CD4-positive, alpha-beta T cell treated with Interleukin-12 subunit alpha and Interleukin-12 subunit beta, for 1 hour (primary cell): ENCODE measurements around the gene KRT35.

Source experiments
- DNase-seq: peaks from one replicate; pipeline ENCODE4 v3.0.0-alpha.2; 2020

Gene KRT35

DNA sequence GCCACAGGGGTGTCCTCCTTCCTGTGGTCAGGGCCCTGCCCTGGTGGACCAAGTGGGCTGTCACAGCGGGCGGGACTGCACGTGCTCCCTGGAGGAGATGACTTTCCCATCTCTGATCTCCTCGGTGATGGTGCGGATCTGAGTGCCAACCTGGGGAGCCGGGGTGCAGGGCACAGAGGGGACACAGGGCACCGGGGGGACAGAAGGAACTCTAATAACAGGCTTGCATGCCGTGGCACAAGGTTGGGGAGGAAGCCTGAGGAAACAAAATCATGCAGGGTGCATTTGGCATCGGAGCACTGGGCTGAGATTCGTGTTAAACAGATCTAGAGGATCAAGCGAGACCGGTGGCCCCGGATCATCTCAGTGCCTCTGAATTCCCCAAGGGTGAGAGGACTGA, 5.4 kb upstream of the KRT35 start:
- DNase-seq, result no peak

DNA sequence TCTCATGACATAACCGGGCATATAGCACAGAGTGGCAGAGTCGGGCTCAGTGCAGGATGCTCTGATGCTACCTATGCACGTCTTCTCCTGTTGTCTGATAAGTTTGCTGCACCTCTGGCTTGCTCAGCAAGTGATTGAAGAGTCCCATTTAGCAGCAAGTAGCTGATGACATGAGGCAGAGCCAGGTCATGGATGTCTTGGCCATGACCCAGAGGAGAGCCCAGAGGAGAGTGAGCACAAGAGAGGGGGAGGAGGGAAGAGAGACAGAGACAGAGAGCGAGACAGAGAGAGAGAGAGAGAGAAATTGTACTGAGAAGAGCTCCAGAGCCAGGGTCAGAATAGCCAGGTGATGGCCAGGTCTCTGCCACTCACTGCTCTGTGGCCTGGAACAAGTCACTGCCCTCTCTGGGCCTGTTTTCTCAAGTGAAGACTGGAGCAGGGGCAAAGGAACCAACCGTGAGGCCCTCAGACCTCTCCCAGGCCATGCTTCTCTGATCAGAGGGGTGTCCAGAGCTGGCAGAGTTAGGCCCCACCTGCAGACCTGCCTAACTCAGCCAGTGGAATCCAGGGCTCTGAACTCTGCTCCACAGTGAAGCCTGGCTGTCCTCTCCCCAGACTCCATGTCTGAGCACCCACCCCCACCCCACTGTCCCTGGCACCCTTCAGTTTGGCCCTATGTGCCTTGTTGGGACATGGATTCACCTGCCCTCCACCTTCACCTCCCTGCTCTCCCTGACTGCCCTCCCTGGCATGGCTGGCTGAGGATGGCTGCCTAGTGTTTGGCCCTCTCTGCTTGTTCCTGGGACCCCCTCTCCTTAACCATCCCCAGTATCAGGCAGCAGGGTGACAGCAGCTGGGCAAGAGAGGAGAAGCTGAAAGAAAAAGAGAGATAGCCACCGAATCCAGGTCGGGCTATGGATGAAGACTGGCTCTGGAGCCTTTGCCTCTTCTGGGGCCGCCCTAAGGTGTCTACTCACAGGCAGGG, 4.3 kb upstream of the KRT35 start:
- DNase-seq, result no peak

DNA sequence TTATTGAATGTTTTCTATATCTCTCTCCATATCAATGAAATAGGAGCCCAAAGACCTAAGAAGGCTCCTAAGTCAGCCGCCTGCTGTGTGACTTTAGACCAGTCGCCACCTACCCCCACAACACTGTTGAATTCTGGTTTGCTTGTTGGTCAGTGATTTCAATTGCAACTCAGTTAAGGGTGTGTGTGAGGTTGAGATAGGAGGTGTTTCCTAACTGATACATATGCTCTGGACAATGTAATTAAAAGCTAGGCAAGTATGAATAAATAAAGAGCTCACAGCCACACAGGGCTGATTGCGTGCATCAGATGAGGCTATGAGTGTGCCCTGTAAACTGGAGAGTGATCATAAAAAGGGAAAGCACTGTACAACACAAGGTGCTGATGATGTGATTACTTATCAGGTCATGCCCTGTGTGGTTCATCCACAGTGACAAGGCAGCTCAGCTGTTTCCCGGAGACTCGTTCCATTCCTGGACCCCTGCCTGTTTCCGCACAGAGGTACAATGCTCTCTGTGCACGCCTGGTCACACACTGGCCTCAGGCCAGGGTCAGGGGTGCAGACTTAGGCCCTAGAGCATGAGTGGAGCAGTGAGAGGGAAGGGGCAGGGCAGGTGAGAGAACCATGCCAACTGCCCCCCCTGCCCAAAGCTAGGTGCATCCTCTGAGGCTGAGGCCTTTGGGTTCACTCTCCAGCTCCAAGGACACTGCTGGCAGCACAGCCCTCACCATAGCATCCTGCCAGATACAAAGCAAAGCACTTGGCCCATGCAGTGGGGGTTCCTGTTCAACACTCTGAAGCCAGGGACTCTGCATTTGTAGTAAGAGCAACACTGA, 3.3 kb upstream of the KRT35 start:
- no peak for DNase-seq

DNA sequence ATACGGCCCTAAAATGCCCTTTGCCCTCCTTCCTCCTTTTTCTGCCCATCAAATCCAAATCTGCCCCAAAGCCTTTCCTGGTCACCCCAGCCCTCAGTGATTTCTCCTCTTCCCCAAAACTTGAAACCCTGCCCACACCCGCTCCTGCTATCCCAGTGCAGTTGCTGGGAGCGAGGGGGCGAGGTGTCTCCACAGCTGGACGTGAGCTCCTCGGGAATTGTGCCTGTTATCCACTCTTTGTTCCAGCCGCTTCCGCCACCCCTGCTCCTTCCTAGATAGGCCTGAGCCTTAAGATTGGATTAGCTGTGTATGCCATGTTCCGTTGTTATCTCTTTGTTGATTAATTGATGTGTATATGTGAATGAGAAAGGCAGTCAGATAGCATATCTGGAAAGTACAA, 2.6 kb upstream of the KRT35 start:
- DNase-seq, result no peak

DNA sequence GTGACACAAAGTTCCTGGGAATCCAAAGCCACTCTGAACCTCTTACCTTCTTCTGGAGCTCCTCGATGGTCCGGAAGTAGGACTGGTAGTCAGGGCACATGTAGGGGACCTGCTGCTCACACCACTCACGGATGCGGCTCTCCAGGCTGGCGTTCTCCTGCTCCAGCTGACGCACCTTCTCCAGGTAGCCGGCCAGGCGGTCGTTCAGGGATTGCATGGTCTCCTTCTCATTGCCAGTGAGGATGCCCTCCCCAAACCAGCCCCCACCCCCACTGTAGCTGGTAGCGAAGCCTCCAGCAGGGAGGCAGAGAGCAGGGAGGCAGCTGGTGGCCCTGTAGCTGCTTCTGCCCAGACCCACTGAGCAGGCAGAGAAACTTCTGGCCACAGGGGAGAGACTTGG, 370 bp downstream of the KRT35 start:
- DNase-seq, result no peak

DNA sequence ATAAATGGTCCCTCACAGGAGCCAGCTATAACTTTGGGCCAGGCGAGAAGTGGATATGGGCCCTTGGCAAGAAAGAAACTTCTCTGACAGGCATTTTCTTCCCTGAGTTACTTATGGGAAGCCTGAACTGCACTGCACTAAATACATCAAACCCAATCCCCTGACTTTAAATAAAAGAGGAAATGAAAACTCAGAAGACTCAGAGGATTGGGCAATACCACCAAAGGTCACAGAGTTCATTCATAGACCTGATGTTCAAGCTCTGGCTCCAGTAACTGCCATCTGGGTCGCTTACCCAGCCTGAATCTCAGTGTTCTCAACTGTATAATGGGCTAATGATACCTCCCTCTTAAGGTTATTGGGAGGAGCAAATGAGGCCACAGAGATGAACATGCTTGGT, 815 bp downstream of the KRT35 start:
- no peak for DNase-seq

DNA sequence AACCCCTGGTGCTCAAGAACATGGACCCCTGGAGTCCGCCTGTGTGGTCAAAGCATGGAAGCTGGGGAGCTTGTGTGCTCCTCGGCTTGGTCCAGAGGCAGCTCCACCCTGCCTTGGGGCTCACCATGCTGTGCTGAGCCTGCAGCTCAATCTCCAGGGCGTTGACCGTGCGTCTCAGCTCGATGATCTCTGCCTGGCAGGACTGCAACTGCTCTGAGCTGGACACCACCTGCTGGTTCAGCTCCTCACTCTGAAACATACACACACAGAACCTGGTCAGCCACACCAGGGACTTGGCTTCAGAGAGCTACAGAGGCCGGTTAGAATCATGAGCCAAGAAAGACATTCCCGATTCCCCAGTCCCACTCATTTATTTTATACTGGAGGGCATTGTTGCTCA, 2.7 kb downstream of the KRT35 start:
- no peak for DNase-seq

DNA sequence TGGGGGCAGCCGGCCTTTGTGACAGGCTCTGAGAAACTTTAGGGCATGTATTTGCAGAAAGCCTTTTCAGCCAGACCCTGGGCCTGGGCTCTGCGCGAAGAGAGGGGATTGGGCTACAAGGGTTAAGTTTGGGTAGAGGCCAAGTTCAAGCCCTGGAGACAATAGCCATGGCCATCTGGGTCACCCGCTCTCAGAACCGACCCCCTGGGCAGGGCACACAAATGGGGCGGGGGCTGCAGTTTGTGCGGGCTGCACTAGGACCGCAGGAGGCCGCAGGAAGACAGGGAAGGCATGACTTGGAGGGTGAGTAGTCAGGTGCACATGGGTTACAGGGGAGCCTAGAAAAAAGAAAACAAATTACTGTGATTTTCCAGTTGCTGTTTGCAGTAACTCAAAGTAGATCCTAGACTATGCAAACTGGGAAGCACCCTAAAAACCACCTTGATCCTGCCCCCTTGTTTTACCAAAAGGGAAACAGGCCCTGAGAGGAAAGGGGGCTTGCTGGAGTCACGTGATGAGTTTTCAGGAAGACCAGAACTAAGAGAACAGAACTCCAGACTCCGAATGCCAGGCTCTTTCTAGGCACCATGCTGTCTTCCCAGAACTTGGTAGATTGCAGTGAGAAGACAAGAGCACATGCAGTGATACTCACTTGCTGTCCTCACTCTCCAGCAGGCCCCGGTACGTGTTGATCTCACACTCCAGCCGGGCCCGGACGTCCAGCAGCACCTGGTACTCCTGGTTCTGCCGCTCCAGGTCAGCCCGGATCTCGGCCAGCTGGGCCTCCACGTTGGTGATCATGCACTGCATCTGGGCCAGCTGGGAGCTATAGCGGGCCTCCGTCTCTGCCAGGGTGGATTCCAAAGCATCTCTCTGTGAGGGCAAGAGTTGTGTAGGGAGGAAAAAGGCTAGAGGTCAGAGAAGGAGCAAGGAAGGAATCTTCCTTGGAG, 3.8 kb downstream of the KRT35 start:
- no peak for DNase-seq

DNA sequence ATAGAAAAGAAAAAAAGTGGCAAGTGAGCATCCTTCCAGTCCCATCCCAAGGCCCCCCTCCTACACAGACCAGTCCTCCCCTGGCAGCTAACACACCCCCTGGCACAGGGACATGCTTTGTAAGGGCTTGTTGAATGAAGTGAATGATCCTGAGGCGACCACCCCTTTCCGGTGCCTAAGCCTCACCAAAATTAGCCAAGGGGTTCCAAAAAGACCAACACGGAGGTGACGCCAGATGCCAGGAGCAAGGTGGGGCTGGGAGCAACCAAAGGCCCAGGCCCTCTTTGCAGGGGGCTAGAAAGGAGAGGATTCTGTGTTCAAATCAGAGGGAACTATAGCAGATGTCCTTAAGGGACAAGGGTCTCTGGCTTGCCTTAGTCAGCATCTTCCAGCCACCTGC, 5.5 kb downstream of the KRT35 start:
- no peak for DNase-seq

DNA sequence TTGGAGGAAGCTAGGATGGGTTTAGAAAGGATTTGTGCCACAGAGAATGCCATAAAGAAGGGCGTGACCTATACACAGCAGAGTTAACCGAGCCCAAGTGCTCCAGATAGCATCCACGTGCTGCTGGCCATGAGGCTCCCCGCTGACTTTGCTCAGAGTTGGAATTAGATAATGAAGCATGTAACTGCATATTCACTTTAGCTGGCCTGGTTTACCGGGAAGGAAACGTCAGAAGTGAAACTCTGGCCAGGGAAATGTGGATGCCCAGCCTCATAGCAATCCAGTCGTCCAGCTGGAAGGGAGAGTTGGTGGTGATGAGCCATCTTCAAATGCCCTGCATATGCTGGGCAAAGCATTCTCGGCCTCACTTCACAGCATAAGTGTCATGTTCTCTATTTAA, 6.1 kb downstream of the KRT35 start:
- no peak for DNase-seq

DNA sequence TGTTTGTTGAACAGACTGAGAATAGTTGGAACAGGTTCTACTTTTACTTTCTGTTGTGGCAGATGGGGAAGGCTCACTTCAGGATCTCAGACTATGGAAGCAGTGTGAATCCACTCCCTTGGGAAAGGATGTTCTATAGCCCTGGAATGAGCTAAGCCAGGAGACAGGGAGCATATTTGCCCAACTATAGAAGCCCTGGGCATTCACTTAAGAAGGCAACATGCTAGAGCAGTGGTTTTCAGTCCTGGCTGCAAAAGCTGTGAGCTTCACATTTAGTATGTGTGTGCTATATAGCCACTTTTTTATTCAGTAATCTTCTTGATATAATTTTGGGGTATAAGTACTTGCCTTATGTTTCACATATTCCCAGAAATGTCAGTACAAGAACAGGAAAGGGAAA, 12.6 kb downstream of the KRT35 start:
- no peak for DNase-seq

DNA sequence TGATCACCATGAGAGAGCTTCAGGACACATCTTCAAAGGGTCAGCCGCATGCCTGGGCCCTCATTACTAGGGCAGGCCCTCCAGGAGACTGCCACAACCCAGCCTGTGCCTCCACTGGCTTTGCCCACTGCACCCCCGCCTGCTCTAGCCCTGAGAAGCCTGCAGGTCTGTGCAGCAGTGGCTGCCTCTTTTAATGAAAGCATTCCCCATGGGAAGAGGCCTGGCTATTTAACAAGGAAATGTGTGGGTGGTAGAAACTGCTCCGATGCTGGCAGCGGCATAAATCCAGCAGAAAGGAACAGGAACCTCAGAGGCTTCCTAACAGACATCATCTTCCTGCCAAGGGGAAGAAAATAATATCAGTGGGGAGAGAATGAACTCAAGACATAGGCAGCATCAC, 13.4 kb downstream of the KRT35 start:
- DNase-seq, result no peak

DNA sequence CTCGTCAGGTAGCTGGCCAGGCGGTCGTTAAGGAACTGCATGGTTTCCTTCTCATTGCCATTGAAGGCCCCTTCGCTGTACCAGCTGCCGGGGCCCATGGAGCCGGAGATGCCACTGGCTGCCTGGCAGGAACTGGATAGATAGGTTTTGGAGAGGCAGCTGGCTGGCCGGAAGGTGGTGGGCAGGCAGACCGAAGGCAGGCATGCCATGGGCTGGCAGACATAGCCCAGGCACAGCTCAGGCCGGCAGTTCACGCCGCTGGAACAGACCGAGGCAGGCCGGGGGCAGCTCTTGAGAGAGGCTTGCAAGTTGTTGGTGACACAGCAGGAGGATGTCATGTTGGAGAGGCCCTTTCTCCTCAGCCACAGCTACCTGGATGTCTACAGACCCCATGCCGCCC, 14.0 kb downstream of the KRT35 start, which contains the start of gene KRT32:
KRT32 (minus strand) TSS at position 399 of the 400 bp plus-strand sequence; CDS start at position 338, 61 bp downstream.
- no peak for DNase-seq

DNA sequence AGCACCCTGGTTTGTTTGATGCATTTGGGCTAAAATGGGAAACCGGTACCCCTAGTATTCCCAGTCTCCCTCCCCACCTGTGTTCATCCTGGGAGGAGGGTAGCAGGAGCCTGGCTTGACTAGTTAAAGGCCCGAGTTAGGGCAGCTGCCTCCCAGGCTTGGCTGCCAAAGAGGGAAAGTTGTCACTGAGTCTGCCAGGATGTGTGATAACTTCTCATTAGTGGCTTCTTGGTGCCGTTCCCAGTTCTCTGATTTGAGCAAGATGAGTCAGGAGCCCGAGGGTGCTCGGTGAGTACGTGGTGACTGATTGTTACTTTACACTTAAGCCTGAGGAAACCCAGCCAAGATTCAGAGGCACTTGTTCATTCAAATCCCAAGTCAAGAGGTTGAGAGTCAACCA, 16.3 kb downstream of the KRT35 start:
- DNase-seq, result no peak

DNA sequence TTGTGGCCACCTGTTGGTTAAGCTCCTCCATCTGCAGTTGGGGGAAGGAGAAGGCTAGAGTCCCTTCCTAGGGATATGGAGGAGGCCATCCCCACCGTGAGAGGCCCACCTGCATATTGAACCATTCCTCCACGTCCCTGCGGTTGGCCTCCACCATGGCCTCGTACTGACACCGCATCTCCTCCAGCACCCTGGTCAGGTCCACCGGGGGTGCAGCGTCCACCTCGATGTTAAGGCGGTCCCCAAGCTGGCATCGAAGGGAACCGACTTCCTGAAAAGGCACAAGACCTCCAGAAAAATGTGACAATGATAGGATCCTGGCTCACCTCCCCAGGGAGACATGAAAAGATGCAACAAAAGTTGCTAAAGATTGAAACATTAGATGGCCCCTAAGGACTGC, 16.8 kb downstream of the KRT35 start:
- no peak for DNase-seq

DNA sequence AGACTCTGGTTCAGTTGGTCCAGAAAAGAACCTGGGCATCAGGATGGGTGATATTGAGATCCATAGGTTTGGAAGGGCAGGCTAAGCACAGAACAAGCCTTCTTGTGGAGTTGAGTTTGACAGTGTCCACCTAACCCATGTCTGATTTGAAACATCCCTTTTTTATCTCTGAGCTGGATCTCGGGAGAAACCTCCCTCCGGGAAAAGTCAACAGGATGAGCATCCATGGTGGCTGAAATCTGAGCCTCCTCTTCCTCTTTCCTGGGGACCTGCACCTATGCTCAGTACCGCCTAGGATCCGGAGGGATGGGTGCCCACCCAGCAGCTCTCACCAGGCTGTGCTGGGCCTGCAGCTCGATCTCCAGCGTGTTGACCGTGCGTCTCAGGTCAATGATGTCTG, 17.2 kb downstream of the KRT35 start:
- no peak for DNase-seq

DNA sequence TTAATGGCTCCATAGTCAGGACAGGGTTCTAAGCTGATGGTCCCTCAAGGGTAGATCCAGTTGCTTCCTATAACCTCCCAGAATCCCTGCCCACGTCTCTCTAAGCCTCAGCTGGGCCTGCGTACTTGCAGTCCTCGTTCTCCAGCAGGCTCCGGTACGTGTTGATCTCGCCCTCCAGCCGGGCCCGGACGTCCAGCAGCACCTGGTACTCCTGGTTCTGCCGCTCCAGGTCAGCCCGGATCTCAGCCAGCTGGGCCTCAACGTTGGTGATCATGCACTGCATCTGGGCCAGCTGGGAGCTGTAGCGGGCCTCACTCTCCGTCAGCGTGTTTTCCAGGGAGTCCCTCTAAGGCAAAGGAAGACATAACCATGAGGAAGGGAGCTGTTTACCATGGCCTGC, 18.2 kb downstream of the KRT35 start:
- no peak for DNase-seq

DNA sequence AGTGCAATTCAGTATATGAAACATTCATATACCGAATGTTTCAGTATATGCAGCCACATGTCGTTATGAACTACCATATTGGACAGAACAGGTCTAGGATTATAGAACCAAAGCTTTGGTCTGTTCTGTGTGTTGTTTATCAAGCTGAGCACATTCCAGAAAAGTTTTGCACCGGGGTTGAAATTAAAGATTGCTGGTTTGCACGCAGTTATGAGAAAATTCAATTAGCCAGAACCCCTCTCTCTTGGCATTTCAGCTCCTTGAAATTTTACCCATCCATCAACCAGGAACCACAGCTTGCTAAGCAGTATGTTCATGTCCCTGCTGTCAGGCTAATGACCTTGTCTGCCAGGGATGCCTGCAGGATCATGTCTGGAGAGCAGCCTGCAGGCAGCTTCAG, 23.3 kb downstream of the KRT35 start:
- DNase-seq, result no peak

DNA sequence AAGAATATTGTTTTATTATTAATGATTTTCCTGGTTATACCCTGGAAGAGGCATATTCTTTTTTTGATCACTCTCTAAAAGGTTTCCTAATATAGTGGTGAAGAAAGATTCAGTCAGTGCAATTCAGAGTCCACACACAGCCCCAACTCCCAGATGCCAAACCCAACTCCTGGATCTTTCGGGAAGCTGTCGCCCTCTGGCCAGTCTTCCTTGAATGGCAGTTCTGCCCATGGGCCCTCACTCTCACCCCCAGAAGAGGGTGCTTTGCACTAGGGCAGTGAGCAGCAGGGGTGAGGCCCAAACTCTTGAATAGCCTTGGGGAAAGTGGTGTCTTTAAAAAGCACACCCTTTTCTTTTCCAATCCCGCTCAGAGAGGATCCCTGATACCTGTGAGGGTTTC, 24.7 kb downstream of the KRT35 start:
- no peak for DNase-seq

DNA sequence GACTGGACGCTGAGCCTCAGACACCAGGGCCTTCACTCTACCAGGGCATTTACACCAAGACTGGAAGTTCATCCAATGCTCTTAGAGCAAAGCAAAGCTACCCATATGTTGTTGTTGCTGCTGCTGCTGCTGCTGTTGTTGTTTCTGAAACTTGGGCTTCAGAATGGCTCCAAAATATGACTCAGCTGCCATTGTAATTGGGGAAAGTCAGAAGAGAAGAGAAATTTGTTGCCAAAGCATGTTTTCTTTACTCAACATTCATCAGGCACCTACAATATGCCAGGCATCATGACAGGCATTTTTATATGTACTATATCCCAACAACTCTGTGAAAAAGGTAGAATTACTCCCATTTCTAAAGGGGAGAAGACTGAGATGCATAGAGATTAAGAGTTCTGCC, 25.7 kb downstream of the KRT35 start:
- DNase-seq, result no peak

DNA sequence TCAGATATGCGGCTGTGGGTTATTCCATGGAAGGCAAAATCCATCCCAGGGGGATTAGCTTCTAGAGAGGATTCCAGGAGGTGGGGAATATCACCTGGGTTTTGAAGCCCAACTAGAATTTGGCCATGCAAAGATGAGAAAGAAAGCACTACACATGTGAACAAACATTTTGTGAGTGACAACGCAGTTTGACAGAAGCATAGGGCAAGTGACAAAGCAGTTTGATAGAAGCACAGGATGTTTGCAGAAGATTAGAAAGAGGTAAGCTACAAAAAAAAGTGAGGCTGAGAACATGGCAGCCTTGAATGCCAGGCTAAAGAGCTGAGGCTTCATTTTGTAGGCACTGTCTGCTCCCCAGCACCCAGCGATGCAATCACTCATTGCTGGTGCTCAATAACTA, 27.9 kb downstream of the KRT35 start:
- no peak for DNase-seq

DNA sequence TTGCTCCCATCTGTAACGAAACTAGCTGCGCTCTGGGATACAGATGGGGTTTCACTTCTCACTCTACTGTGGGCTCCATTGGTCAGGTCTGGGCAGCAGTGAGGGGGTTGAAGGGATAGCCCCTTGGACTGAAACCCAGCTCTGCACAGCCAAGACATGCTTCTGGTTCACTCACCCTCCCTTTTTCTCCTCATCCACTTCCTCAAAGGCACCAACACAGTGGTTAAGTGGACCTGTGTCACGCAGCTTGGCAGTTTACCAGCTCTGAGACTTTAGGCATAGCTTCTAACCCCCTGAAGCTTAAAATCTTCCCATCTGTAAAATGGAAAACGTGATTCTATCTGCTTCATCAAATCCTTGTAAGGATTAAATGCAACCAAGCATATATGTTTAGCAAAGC, 28.7 kb downstream of the KRT35 start:
- no peak for DNase-seq
